Left ventricle myocardium superior (tissue), 1 donor: Measurements from ENCODE around the gene MGAT5B. TPM values are rescaled to one million over a fixed set of nuclear protein-coding genes. Genes with fewer than 3 reads are reported as not detected.
"Not testable (repeated sequence)": the region's sequence is repeated elsewhere in the genome, so short reads cannot be mapped to it uniquely, and the experiment has no call there.

Source experiments
- ATAC-seq: fragments of 200-7000 bp; cut with Tn5 transposase; one replicate; pipeline ENCODE4 v1.9.1; 2020; ENCODE audit warnings: mild to moderate bottlenecking, moderate library complexity
- DNase-seq: peaks from one replicate; pipeline ENCODE4 v3.0.0-alpha.2; 2020
- intact Hi-C: fragments of 100-400 bp; cut with micrococcal nuclease; formaldehyde crosslinking; loops from one replicate; pipeline ENCODE4 v1.11.0; 2022
- total RNA-seq: library from RNA; stranded (reverse); fragmentation: NEBNext Ultra II Directional; extraction: Animal tissue kit (Norgen Biotek cat#: 25700); gene quantifications from one replicate; pipeline ENCODE4 v1.2.1, GENCODE V29; 2021
- donor health status: DM: no; HTN: yes; CAD: no; lungs with severe emphysema.

MGAT5B gene
- total RNA-seq, 1 donor from 2014 or later = not detected

- DNase-seq (no peak), ATAC-seq (peak; percentile 57)
- intact Hi-C loops = no loop called here
Observed at GRCh38 chr17:76957678-76958464, 89.7 kb downstream of the MGAT5B start.

GRCh38 chr17:76958974-76959373 lies 90.8 kb downstream of the MGAT5B start:
- DNase-seq (no peak), ATAC-seq (no peak)
- intact Hi-C loops = no loop called here

- intact Hi-C loops = no loop called here
- no peak for DNase-seq
- no peak for ATAC-seq
Observed at GRCh38 chr17:76961869-76962268, 93.7 kb downstream of the MGAT5B start.

- intact Hi-C loops = no loop called here
- no peak for ATAC-seq
- no peak for DNase-seq
Observed at GRCh38 chr17:76962858-76963257, 94.7 kb downstream of the MGAT5B start.

- ATAC-seq (no peak), DNase-seq (no peak)
- intact Hi-C loops = no loop called here
Observed at GRCh38 chr17:76966016-76966415, 97.8 kb downstream of the MGAT5B start.

- intact Hi-C loops = no loop called here
- ATAC-seq (no peak), DNase-seq (no peak)
Observed at GRCh38 chr17:76966486-76967181, 98.4 kb downstream of the MGAT5B start.

- intact Hi-C loops = no loop called here
- DNase-seq (no peak), ATAC-seq (no peak)
Observed at GRCh38 chr17:76967762-76968161, 99.6 kb downstream of the MGAT5B start.

GRCh38 chr17:76968707-76969597 lies 100.7 kb downstream of the MGAT5B start:
- no peak for ATAC-seq
- intact Hi-C loops = no loop called here

GRCh38 chr17:76969598-76970172 lies 101.5 kb downstream of the MGAT5B start:
- ATAC-seq = peak; percentile 38
- intact Hi-C loops = no loop called here

More at GRCh38 chr17:76968707-76969597, 100.7 kb downstream of the MGAT5B start:
- peak; percentile 31 for DNase-seq

GRCh38 chr17:76970228-76970627 lies 102.0 kb downstream of the MGAT5B start:
- DNase-seq, ATAC-seq, intact Hi-C loops: not testable (repeated sequence)

More at GRCh38 chr17:76969598-76970172, 101.5 kb downstream of the MGAT5B start:
- DNase-seq = no peak

GRCh38 chr17:76972046-76972641 lies 103.9 kb downstream of the MGAT5B start:
- intact Hi-C loops = no loop called here
- DNase-seq (no peak), ATAC-seq (no peak)

GRCh38 chr17:76973040-76973439 lies 104.8 kb downstream of the MGAT5B start:
- intact Hi-C loops = no loop called here
- ATAC-seq (no peak), DNase-seq (no peak)

GRCh38 chr17:76974721-76975120 lies 106.5 kb downstream of the MGAT5B start:
- no peak for ATAC-seq
- no peak for DNase-seq
- intact Hi-C loops = no loop called here

GRCh38 chr17:76978050-76978449 lies 109.8 kb downstream of the MGAT5B start:
- ATAC-seq, DNase-seq, intact Hi-C loops: not testable (repeated sequence)

- no peak for ATAC-seq
- intact Hi-C loops = no loop called here
- no peak for DNase-seq
Observed at GRCh38 chr17:76981545-76982295, 113.5 kb downstream of the MGAT5B start.

- no peak for ATAC-seq
- intact Hi-C loops = no loop called here
- DNase-seq = no peak
Observed at GRCh38 chr17:76982408-76983074, 114.3 kb downstream of the MGAT5B start.

- ATAC-seq = peak; percentile 12
- no peak for DNase-seq
- intact Hi-C loops = no loop called here
Observed at GRCh38 chr17:76983075-76983775, 115.0 kb downstream of the MGAT5B start.
